DOHH2 (cell line): ENCODE measurements around the gene TMPO.
A peak's percentile ranks its signal among the peaks of the same experiment; 100 is the strongest.

Experiments used
- CTCF ChIP-seq: fragments of 200-600 bp; sonication (generic); IDR thresholded peaks from one replicate; pipeline ENCODE4 v1.5.1; 2014; ENCODE audit warnings: antibody characterized with exemption, mild to moderate bottlenecking, low read depth, low read length; ENCODE audit not compliant: poor library complexity, severe bottlenecking
- EZH2phosphoT487 ChIP-seq: fragments of 200-600 bp; sonication (generic); IDR thresholded peaks from 2 replicates; pipeline ENCODE4 v1.6.1; 2017; ENCODE audit warnings: borderline replicate concordance, mild to moderate bottlenecking, antibody characterized with exemption, low read length, moderate library complexity, mixed read lengths

DNA sequence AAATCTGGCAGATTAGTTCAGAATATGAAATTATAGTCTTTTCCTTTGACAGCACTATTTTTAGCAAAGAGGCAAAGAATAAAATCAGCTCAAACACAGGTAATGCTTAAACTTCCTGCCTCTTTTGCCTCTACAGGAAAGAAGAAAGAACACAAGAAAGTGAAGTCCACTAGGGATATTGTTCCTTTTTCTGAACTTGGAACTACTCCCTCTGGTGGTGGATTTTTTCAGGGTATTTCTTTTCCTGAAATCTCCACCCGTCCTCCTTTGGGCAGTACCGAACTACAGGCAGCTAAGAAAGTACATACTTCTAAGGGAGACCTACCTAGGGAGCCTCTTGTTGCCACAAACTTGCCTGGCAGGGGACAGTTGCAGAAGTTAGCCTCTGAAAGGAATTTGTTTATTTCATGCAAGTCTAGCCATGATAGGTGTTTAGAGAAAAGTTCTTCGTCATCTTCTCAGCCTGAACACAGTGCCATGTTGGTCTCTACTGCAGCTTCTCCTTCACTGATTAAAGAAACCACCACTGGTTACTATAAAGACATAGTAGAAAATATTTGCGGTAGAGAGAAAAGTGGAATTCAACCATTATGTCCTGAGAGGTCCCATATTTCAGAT lies 17.4 kb downstream of the TMPO start:
- TF ChIP-seq CTCF = peak; percentile 72
- no peak for TF ChIP-seq EZH2phosphoT487
